H9 (cell line): ENCODE measurements around the gene TEX22. TPM values are rescaled to one million over a fixed set of nuclear protein-coding genes. Genes with fewer than 3 reads are reported as not detected.

ENCODE experiments used
- DNase-seq: peaks from one replicate; pipeline ENCODE4 v3.0.0-alpha.2; 2017
- H2AFZ ChIP-seq: one replicate; pipeline ENCODE4 v1.6.1; 2013; ENCODE audit warnings: mild to moderate bottlenecking, low read length, control low read depth, moderate library complexity
- H2AK5ac ChIP-seq: 2 replicates; pipeline ENCODE4 v1.6.1; 2013; ENCODE audit warnings: low read length, control low read depth, mixed read lengths; ENCODE audit not compliant: insufficient read length
- H2BK120ac ChIP-seq: one replicate; pipeline ENCODE4 v1.6.1; 2013; ENCODE audit warnings: low read depth, mild to moderate bottlenecking, low read length, control low read depth, inconsistent platforms; ENCODE audit not compliant: poor library complexity, severe bottlenecking
- H2BK12ac ChIP-seq: 2 replicates; pipeline ENCODE4 v1.6.1; 2013; ENCODE audit warnings: low read length, control low read depth, mixed read lengths, low read depth; ENCODE audit not compliant: insufficient read length
- H2BK15ac ChIP-seq: 2 replicates; pipeline ENCODE4 v1.6.1; 2013; ENCODE audit warnings: low read depth, low read length, control low read depth
- H2BK20ac ChIP-seq: one replicate; pipeline ENCODE4 v1.6.1; 2013; ENCODE audit warnings: low read depth, mild to moderate bottlenecking, low read length, control low read depth, inconsistent platforms; ENCODE audit not compliant: poor library complexity, severe bottlenecking
- H2BK5ac ChIP-seq: 2 replicates; pipeline ENCODE4 v1.6.1; 2013; ENCODE audit warnings: low read length, control low read depth, mixed read lengths; ENCODE audit not compliant: insufficient read length
- H3K14ac ChIP-seq: 2 replicates; pipeline ENCODE4 v1.6.1; 2013; ENCODE audit warnings: low read length, control low read depth; ENCODE audit not compliant: insufficient read depth
- H3K18ac ChIP-seq: 2 replicates; pipeline ENCODE4 v1.6.1; 2013; ENCODE audit warnings: low read depth, mild to moderate bottlenecking, mixed read lengths, low read length, control low read depth; ENCODE audit not compliant: insufficient read length
- H3K23ac ChIP-seq: 2 replicates; pipeline ENCODE4 v1.6.1; 2013; ENCODE audit warnings: low read length, control low read depth, mixed read lengths, low read depth; ENCODE audit not compliant: insufficient read length
- H3K23me2 ChIP-seq: 2 replicates; pipeline ENCODE4 v1.6.1; 2013; ENCODE audit warnings: low read depth, mild to moderate bottlenecking, mixed read lengths, low read length, control low read depth; ENCODE audit not compliant: insufficient read length, poor library complexity, severe bottlenecking
- H3K27ac ChIP-seq: 2 replicates; pipeline ENCODE4 v1.5.1; 2013; ENCODE audit warnings: low read length, control low read depth, mixed read lengths, low read depth; ENCODE audit not compliant: insufficient read length
- H3K27me3 ChIP-seq: 2 replicates; pipeline ENCODE4 v1.6.1; 2013; ENCODE audit warnings: low read length, control low read depth, inconsistent platforms; ENCODE audit not compliant: insufficient read depth
- H3K4ac ChIP-seq: 2 replicates; pipeline ENCODE4 v1.6.1; 2013; ENCODE audit warnings: low read depth, mild to moderate bottlenecking, control low read depth, inconsistent platforms, low read length, moderate library complexity
- H3K4me1 ChIP-seq: 2 replicates; pipeline ENCODE4 v1.6.1; 2013; ENCODE audit warnings: low read length, control low read depth, inconsistent platforms; ENCODE audit not compliant: insufficient read depth
- H3K4me2 ChIP-seq: 2 replicates; pipeline ENCODE4 v1.6.1; 2013; ENCODE audit warnings: low read length, control low read depth, mixed read lengths; ENCODE audit not compliant: insufficient read length, insufficient read depth
- H3K56ac ChIP-seq: 2 replicates; pipeline ENCODE4 v1.6.1; 2013; ENCODE audit warnings: low read depth, mild to moderate bottlenecking, mixed read lengths, low read length, control low read depth; ENCODE audit not compliant: insufficient read length
- H3K79me1 ChIP-seq: 2 replicates; pipeline ENCODE4 v1.6.1; 2013; ENCODE audit warnings: low read depth, mild to moderate bottlenecking, moderate library complexity, low read length, control low read depth, inconsistent platforms; ENCODE audit not compliant: insufficient read depth, poor library complexity, severe bottlenecking
- H3K79me2 ChIP-seq: 2 replicates; pipeline ENCODE4 v1.6.1; 2013; ENCODE audit warnings: low read length, control low read depth, inconsistent platforms; ENCODE audit not compliant: insufficient read depth
- H3K9ac ChIP-seq: 2 replicates; pipeline ENCODE4 v1.6.1; 2013; ENCODE audit warnings: low read length, control low read depth, mixed read lengths; ENCODE audit not compliant: insufficient read length; ENCODE audit errors: extremely low read depth
- H3K9me3 ChIP-seq: one replicate; pipeline ENCODE4 v1.6.1; 2013; ENCODE audit warnings: low read depth, low read length, inconsistent platforms; ENCODE audit not compliant: control insufficient read depth
- H3T11ph ChIP-seq: one replicate; pipeline ENCODE4 v1.6.1; 2013; ENCODE audit warnings: mild to moderate bottlenecking, low read length, control low read depth, inconsistent platforms
- H4K20me1 ChIP-seq: one replicate; pipeline ENCODE4 v1.6.1; 2013; ENCODE audit not compliant: control insufficient read depth, insufficient read length, insufficient read depth
- H4K5ac ChIP-seq: 2 replicates; pipeline ENCODE4 v1.6.1; 2013; ENCODE audit warnings: low read depth, mild to moderate bottlenecking, mixed read lengths, low read length, control low read depth; ENCODE audit not compliant: insufficient read length
- H4K8ac ChIP-seq: replicated peaks from 2 replicates; pipeline ENCODE4 v1.6.1; 2013; ENCODE audit warnings: low read length, control low read depth, mixed read lengths, low read depth; ENCODE audit not compliant: insufficient read length
- H4K91ac ChIP-seq: 2 replicates; pipeline ENCODE4 v1.6.1; 2013; ENCODE audit warnings: low read depth, mild to moderate bottlenecking, moderate library complexity, mixed read lengths, low read length, control low read depth; ENCODE audit not compliant: insufficient read length
- H3K27ac Mint-ChIP-seq, 3 experiments: 2 replicates in 2 of 3; 3 replicates in 1 of 3; pipeline ENCODE4 v1.8.0; 2020 to 2021; ENCODE audit warnings: mixed read lengths in 3 of 3, mild to moderate bottlenecking in 1 of 3, moderate library complexity in 1 of 3
- H3K27me3 Mint-ChIP-seq: 2 replicates; pipeline ENCODE4 v1.8.0; 2021; ENCODE audit warnings: low read depth, mild to moderate bottlenecking, moderate library complexity, mixed read lengths
- H3K36me3 Mint-ChIP-seq, 3 experiments: 2 replicates in 2 of 3; 3 replicates in 1 of 3; pipeline ENCODE4 v1.8.0; 2020 to 2021; ENCODE audit warnings: low read depth in 3 of 3, mixed read lengths in 3 of 3; ENCODE audit not compliant: insufficient read depth in 1 of 3
- H3K4me1 Mint-ChIP-seq, 2 experiments: 2 replicates each; pipeline ENCODE4 v1.8.0; 2020; ENCODE audit warnings: mixed read lengths in 2 of 2
- H3K4me3 Mint-ChIP-seq, 2 experiments: 2 replicates in 1 of 2; 3 replicates in 1 of 2; pipeline ENCODE4 v1.8.0; 2020 to 2021; ENCODE audit warnings: mild to moderate bottlenecking in 2 of 2, mixed read lengths in 2 of 2, moderate library complexity in 1 of 2
- H3K9me3 Mint-ChIP-seq, 2 experiments: 2 replicates in 1 of 2; 3 replicates in 1 of 2; pipeline ENCODE4 v1.8.0; 2020; ENCODE audit warnings: mild to moderate bottlenecking in 2 of 2, mixed read lengths in 2 of 2, moderate library complexity in 1 of 2
- CTCF ChIP-seq: fragments of 200-600 bp; sonication (generic); conservative IDR thresholded peaks from 3 replicates; pipeline ENCODE4 v1.8.0; 2021; ENCODE audit warnings: antibody characterized with exemption, mild to moderate bottlenecking
- WGBS: extraction: QIAGEN DNeasy Blood & Tissue Kit; methylation state at CpG from one replicate; pipeline ENCODE4 v1.1.7; 2013; ENCODE audit warnings: missing lambda C conversion rate, low lambda C conversion rate, mixed read lengths; ENCODE audit not compliant: insufficient read length; ENCODE audit errors: extremely low coverage; 5-methylcytosine and 5-hydroxymethylcytosine counted together
- total RNA-seq: library from RNA; stranded (reverse); gene quantifications from 2 replicates; pipeline ENCODE4 v1.2.1, GENCODE V29; 2021

Gene TEX22
- total RNA-seq, 1 experiment from 2014 or later = 0.83 TPM

- TF ChIP-seq CTCF = no peak
Measured at GRCh38 chr14:105424861-105425260, 26.5 kb downstream of the TEX22 start.

More at GRCh38 chr14:105424861-105425260, 26.5 kb downstream of the TEX22 start:
- no peak overlapping the region for H2BK120ac ChIP-seq
- no peak overlapping the region for H4K5ac ChIP-seq
- H2BK15ac ChIP-seq = no peak overlapping the region
- no peak overlapping the region for H4K8ac ChIP-seq
- no peak overlapping the region for H2AK5ac ChIP-seq
- Mint-ChIP-seq H3K27ac (no peak overlapping the region; a peak in 1 of 7 replicates), H3K4me3 (no peak overlapping the region), H3K27me3 (no peaks in the 10 kb centered on the region; the same call in 1 of the 2 replicates), H3K36me3 (peaks cover 32 to 57% (median 39%) of the 10 kb centered on the region in 3 experiments), H3K9me3 (peaks cover 0 to 3% of the 10 kb centered on the region in 2 experiments; a peak in 1 of 5 replicates), H3K4me1 (peaks cover 11 to 22% of the 10 kb centered on the region in 2 experiments)
- no peak overlapping the region for H3K18ac ChIP-seq
- no peak overlapping the region for H3K9ac ChIP-seq
- no peaks in the 10 kb centered on the region for H3K9me3 ChIP-seq
- H3K56ac ChIP-seq = no peak overlapping the region
- no peaks in the 10 kb centered on the region for H3K27me3 ChIP-seq
- H2BK12ac ChIP-seq = no peak overlapping the region
- H4K91ac ChIP-seq = no peak overlapping the region
- H3K27ac ChIP-seq = no peak overlapping the region
- H3K4ac ChIP-seq = no peak overlapping the region
- H3K79me2 ChIP-seq = peaks cover 57% of the 10 kb centered on the region; the same call in 1 of the 2 replicates
- no peaks in the 10 kb centered on the region for H3K4me1 ChIP-seq
- H3K23ac ChIP-seq = no peak overlapping the region
- no peak overlapping the region for H3T11ph ChIP-seq
- no CpG with 5 or more reads among the region's 12 CpGs for WGBS
- H3K14ac ChIP-seq = no peak overlapping the region
- no peak overlapping the region for H2AFZ ChIP-seq
- H3K4me2 ChIP-seq = no peak overlapping the region
- no peaks in the 10 kb centered on the region for H4K20me1 ChIP-seq
- no peak overlapping the region for H2BK20ac ChIP-seq
- DNase-seq = no peak
- H3K79me1 ChIP-seq = peaks cover 21% of the 10 kb centered on the region
- H3K23me2 ChIP-seq = peaks cover 12% of the 10 kb centered on the region
- H2BK5ac ChIP-seq = no peak overlapping the region
